Activated CD8-positive, alpha-beta memory T cell treated with anti-CD3 and anti-CD28 coated beads, Interleukin-2, amount 50 U/mL, for 48 hours (primary cell): ENCODE measurements around the gene FFAR3.
"Not testable (repeated sequence)": the region's sequence is repeated elsewhere in the genome, so short reads cannot be mapped to it uniquely, and the experiment has no call there.

ENCODE experiments used
- DNase-seq: peaks from one replicate; pipeline ENCODE4 v3.0.0-alpha.2; 2020

FFAR3 gene

GRCh38 chr19:35351411-35352176 lies 6.7 kb upstream of the FFAR3 start:
- no peak for DNase-seq

GRCh38 chr19:35352177-35352447 lies 6.1 kb upstream of the FFAR3 start:
- DNase-seq: no peak

GRCh38 chr19:35352448-35353304 lies 5.6 kb upstream of the FFAR3 start:
- peak; percentile 86 for DNase-seq

- DNase-seq: peak; percentile 48
Observed at GRCh38 chr19:35353635-35354034, 4.6 kb upstream of the FFAR3 start.

- peak; percentile 54 for DNase-seq
Observed at GRCh38 chr19:35354898-35355297, 3.4 kb upstream of the FFAR3 start.

- peak; percentile 13 for DNase-seq
Observed at GRCh38 chr19:35355791-35356460, 2.3 kb upstream of the FFAR3 start.

GRCh38 chr19:35358834-35359233 lies 574 bp downstream of the FFAR3 start:
- DNase-seq: not testable (repeated sequence)

GRCh38 chr19:35359395-35359794 lies 1.1 kb downstream of the FFAR3 start:
- DNase-seq: peak; percentile 52

GRCh38 chr19:35360081-35360480 lies 1.8 kb downstream of the FFAR3 start:
- DNase-seq: peak; percentile 22

GRCh38 chr19:35360880-35361420 lies 2.7 kb downstream of the FFAR3 start:
- DNase-seq: no peak

GRCh38 chr19:35362261-35363000 lies 4.2 kb downstream of the FFAR3 start:
- peak; percentile 47 for DNase-seq

GRCh38 chr19:35363001-35363590 lies 4.8 kb downstream of the FFAR3 start:
- peak; percentile 48 for DNase-seq

- no peak for DNase-seq
Observed at GRCh38 chr19:35363711-35364425, 5.6 kb downstream of the FFAR3 start.

- DNase-seq: no peak
Observed at GRCh38 chr19:35365303-35365702, 7.0 kb downstream of the FFAR3 start.

- DNase-seq: no peak
Observed at GRCh38 chr19:35368378-35368777, 10.1 kb downstream of the FFAR3 start.

- no peak for DNase-seq
Observed at GRCh38 chr19:35369522-35369921, 11.3 kb downstream of the FFAR3 start.

GRCh38 chr19:35370722-35371121 lies 12.5 kb downstream of the FFAR3 start, which contains the start of gene GPR42:
Gene GPR42, plus strand, starts transcription at chr19:35371068. Its CDS starts 292 bp downstream, at chr19:35371360.
- DNase-seq: no peak

- no peak for DNase-seq
Observed at GRCh38 chr19:35373492-35373891, 15.2 kb downstream of the FFAR3 start.

GRCh38 chr19:35374031-35374430 lies 15.8 kb downstream of the FFAR3 start:
- not testable (repeated sequence) for DNase-seq

- no peak for DNase-seq
Observed at GRCh38 chr19:35375505-35376307, 17.4 kb downstream of the FFAR3 start.

- DNase-seq: no peak
Observed at GRCh38 chr19:35377656-35378055, 19.4 kb downstream of the FFAR3 start.
